GM21619 (cell line): ENCODE data around the gene AGMO.

ENCODE experiments used
- ATAC-seq: cut with Tn5 transposase; IDR thresholded peaks from one replicate; pipeline ENCODE4 v1.9.1; 2021; ENCODE audit not compliant: unreplicated experiment

Gene AGMO

GRCh38 chr7:15402436-15403136 is 159.2 kb downstream of the AGMO start:
- no peak for ATAC-seq

- no peak for ATAC-seq
Observed at GRCh38 chr7:15400440-15400839, 161.4 kb downstream of the AGMO start.

- no peak for ATAC-seq
Observed at GRCh38 chr7:15399441-15399840, 162.4 kb downstream of the AGMO start.

- ATAC-seq, result no peak
Observed at GRCh38 chr7:15397922-15398760, 163.7 kb downstream of the AGMO start.

GRCh38 chr7:15397159-15397550 is 164.7 kb downstream of the AGMO start:
- ATAC-seq, result no peak

GRCh38 chr7:15396210-15397158 is 165.3 kb downstream of the AGMO start:
- ATAC-seq, result no peak

- no peak for ATAC-seq
Observed at GRCh38 chr7:15389073-15389472, 172.7 kb downstream of the AGMO start.

GRCh38 chr7:15378494-15379145 is 183.2 kb downstream of the AGMO start:
- no peak for ATAC-seq

- no peak for ATAC-seq
Observed at GRCh38 chr7:15376600-15376999, 185.2 kb downstream of the AGMO start.

GRCh38 chr7:15370441-15370840 is 191.4 kb downstream of the AGMO start:
- no peak for ATAC-seq

GRCh38 chr7:15368653-15369052 is 193.2 kb downstream of the AGMO start:
- ATAC-seq, result no peak

GRCh38 chr7:15367897-15368296 is 193.9 kb downstream of the AGMO start:
- ATAC-seq, result no peak

GRCh38 chr7:15358112-15358511 is 203.7 kb downstream of the AGMO start:
- ATAC-seq, result no peak

- ATAC-seq, result no peak
Observed at GRCh38 chr7:15352421-15353206, 209.2 kb downstream of the AGMO start.

- ATAC-seq, result no peak
Observed at GRCh38 chr7:15345216-15345615, 216.6 kb downstream of the AGMO start.

GRCh38 chr7:15341817-15342216 is 220.0 kb downstream of the AGMO start:
- no peak for ATAC-seq

- ATAC-seq, result no peak
Observed at GRCh38 chr7:15336146-15336545, 225.7 kb downstream of the AGMO start.

- no peak for ATAC-seq
Observed at GRCh38 chr7:15335390-15335789, 226.4 kb downstream of the AGMO start.

GRCh38 chr7:15334536-15335263 is 227.1 kb downstream of the AGMO start:
- ATAC-seq, result no peak
